ENCODE measurements around the gene UCKL1.

The UCKL1 gene

DNA sequence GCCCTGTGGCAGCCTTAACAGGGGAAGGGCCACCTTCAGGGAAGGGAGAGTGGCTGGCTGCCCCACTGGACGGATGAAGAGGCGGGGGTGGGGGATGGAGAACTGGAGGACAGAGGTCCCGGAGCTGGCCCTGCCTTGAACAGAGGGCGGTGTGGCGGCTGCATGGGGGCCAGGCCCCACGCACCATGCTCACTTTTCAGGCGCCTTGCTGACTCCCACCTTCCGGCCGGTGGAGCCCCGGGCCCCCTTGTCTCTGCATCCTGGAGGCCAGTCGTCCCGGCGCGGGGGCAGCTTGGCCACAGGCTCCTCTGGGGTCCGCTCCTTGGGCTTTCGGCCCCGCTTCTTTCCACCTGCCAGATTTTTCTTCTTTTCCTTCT lies 3.5 kb upstream of the UCKL1 start:
- no peak for DNase-seq (ENCODE audit: low read depth, low spot score)

DNA sequence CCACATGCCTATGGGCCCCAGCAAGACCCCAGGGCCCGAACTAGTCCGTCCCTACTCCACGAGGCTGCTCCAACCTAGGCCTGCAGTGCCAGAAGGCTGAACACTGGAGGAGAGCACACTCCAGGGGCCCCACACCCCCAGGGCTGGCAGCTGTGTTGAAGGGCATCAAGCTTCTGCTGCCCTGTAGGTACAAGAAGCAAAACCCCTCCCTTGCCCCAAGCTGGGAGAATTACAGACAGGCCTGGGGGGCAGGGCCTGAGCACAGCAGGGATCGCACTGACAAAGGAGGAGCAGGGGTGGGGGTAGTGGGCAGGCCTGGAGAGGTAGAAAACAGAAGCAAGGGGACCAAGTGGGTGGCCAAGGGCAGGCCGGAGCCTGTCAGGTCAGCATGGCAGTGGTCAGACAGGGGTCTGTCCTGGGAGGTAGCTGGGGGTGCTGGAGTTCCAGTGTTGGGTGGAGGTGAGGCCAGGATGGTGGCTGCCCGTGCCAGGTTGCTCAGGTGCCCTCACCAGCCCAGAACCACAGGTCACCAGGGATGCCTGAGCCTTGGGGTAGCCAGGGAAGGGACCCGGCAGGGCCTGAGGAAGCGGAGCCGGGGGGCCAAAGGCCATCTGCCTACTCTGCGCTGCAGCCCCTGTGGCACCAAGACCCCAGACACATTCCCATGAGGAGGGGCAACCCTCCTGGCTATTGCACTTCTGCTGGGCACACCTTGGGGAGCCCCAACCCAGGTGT lies 2.9 kb upstream of the UCKL1 start:
- no peak for DNase-seq (ENCODE audit: low read depth, low spot score)

DNA sequence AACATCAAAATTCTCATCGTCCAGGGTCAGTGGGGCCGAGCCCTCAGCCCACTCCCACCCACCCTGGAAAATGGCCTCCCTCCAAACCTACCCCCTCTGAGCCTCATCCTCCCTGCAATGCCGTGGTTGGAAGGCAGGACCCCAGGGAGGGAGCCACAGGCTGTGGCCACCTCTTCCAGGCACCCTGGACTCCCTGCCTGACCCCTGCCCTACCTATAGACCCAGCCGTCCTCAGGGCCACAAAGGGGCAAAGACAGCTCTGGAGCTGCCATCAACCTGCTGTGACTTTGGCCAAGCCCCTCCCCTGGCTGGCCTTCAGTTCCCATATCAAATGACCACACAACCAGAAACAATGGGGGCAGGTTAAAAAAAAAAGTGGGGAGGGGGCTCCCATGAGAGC lies 2.3 kb upstream of the UCKL1 start:
- DNase-seq (ENCODE audit: low read depth, low spot score): no peak

DNA sequence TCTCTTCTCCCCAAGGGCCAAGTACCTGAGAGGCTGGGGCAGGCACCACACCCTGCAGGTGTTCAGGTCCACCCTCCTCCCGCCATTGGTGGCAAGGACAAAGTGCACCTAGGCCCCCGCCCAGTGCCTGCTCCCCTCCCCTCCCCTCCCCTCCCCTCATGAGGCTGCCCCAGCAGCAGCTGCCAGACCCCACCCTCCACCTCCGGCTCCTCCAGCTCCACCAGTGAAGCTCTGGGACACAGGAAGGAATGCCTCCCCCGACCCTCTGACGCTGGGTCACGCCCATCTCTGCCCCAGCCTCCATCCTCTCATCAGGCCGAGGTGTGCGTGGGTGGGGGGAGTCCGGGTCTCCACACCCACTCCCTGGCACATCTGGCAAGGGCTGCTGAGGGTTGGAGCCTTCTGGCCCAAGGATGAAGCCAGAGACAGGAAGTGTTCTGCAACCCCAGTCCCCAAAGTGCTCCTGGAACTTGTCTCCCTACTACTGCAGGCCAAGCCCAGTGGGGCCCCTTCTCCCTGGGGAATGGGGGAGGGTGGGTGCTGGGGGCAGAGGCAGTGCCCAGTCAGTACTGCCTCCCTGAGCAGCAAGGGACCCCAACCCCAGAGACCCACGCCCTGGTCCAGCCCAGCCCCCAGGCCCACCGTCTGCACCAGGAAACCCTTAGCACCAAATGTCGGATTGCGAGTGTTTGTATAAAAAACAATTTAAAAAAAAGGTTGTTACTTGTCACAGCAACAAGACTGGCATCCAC lies 1.6 kb upstream of the UCKL1 start:
- no peak for DNase-seq (ENCODE audit: low read depth, low spot score)

DNA sequence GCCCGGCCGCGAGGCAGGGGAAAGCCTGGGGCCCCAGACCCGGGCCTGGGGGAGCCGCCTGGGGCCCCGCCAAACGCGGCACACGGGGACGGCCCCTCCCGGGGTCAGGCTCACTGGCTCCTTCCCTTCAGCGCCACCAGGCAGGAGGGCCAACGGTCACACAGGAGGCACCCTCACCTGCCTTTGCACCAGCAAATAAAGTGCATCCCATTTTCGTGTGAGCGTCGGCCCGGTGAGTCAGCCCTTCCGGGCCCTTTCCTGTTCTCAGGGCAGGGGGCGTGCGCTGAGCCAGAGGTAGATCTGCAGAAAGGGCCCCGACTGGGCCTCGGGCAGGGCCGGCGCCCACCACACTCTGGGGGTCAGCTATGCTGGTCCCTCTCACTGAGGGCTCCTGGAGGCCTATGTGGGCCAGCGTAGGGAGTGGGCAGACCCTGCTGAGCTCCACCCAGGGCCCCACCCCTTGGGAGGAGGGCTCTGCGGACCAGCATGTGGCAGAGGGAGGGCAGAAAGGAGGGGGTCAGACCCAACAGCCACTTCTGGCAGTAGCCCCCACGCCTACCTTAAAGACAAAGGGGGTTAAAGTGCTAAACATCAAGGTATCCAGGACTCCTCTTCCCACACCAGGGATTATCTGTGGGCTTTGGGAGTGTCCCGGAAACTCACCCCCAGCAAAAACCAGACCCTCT lies 931 bp upstream of the UCKL1 start:
- no peak for DNase-seq (ENCODE audit: low read depth, low spot score)

DNA sequence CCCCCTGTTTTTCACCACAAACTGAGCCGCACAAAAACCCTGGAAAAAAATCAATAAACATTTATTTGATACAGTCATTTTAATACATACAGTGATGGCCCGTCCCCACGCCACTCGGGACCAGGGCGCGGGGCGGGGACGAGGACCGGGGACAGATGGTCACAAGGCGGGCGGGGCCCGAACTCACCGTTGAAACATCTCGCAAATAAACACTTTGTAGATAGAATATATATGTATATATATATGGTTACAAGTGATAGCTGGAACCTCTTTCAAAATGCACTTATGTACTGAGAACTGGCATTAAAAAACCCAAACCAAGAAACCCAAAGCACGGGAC lies 418 bp upstream of the UCKL1 start:
- no peak for DNase-seq (ENCODE audit: low read depth, low spot score)

DNA sequence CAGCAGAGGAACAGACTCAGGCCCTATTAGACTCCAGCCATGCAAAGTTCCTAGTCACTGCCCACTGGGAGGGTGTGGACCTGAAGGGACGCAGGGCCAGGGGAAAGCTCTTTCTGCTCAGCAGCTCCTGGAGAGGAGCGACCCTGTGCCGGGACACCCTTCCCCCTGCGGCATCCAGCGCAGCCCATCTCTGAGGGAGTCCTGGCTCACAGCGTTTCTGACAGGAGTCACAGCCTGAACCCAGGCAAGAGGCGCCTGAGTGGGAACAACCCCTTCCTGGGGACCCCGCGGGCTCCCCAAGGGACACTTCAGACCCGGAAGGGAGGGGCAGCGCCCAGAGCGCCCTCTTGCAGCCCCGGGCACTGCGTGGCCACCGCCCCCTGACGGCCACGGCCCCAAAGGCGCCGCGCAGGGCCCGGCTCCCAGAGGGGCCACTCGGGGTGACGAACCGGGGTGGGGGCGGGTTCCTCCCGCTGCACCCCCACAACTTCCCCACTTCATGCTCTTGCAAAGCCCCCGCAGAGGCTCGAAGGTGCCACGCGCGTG lies 862 bp downstream of the UCKL1 start:
- no peak for DNase-seq (ENCODE audit: low read depth, low spot score)

DNA sequence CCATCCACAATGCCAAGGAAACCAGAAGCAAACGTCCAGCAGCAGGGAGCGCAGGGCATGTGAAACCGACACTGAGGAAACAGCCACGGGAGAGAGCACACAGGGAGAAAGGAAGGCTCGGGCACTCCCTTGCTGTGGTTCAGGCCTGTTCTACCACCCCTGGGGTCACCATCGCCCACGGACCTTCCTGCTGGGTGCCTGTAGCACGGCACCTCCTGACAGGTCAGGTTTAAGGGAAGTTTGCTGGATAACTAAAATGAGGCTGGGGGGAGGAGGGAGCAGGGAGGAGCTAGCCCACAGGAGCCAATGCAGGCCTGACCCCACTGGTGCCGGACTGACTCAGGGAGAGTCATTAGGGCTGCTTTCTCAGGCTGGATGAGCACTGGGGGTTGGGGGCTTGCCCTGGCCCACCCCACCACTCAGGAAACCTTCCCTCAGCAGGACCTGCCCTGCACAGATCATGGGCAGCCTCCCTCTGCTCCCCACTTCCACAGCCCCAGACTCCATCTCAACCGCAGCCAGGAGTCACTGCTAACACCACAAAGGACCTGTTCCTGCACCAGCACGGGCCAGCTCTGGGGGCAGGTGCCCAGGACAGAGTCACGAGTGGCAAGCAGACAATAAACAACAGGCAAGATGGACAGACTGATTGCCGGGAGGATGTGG lies 2.3 kb downstream of the UCKL1 start:
- no peak for DNase-seq (ENCODE audit: low read depth, low spot score)

DNA sequence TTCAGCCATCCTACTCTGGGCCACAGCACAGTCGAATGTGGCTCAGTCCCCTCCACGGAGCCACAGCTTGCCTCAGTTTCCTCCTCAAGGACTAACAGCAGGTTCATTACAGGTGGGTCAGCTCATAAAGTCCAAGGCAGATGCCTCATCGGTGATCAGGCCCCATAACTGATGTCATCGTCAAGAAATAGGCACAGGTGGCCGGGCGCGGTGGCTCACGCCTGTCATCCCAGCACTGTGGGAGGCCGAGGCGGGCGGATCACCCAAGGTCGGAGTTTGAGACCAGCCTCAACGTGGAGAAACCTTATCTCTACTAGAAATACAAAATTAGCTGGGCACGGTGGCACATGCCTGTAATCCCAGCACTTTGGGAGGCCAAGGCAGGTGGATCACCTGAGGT lies 3.4 kb downstream of the UCKL1 start:
- no peak for DNase-seq (ENCODE audit: low read depth, low spot score)

DNA sequence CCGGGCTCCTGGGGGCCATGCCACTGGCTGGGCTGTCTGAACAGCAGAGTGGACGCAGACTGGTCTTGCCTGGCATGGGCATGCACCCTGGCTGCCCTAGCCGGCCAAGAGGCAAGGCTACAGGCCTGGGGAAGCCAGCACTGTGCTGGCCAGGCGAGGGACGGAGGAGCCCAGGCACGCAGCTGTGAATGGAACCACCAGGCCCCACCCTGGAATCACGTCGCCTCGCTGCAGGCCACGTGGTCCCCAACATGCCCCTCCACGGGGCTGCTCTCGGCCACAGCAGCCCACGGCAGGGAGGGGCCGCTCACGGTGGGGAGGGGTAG lies 4.0 kb downstream of the UCKL1 start:
- no peak for DNase-seq (ENCODE audit: low read depth, low spot score)

DNA sequence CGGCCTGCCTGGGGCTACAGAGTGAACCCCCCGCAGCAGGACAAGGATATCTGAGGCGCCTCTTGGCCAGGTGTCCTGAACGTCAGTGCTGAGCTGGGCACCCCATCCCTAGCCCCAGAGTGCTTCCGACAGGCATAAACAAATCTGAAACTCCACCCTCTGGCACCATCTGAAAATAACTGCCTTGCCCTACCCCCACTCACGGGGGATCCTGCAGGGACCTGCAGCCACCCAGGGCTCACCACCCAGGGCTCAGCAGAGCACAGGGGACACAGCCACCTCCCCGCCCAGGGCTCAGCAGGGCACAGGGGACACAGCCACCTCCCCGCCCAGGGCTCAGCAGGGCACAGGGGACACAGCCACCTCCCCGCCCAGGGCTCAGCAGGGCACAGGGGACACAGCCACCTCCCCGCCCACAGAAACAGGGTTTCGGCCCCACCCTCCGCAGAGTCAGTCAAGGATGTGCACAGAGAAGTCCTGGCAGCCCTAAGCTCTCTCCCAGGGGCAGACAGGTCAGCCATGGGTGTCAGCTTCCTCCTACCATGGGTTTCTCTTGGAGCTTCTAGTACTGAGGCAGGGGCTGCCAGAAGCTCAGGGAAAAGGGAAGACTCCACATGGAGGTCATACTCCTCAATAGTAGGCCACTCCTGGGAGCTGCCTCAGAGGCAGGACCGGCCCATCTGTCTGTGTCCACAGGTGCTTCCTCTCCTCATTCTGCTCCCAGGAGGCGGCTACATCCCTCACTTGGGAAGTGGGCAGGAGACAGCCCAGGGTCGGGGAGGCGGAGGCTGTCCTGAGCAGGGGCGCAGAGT lies 4.6 kb downstream of the UCKL1 start:
- no peak for DNase-seq (ENCODE audit: low read depth, low spot score)

DNA sequence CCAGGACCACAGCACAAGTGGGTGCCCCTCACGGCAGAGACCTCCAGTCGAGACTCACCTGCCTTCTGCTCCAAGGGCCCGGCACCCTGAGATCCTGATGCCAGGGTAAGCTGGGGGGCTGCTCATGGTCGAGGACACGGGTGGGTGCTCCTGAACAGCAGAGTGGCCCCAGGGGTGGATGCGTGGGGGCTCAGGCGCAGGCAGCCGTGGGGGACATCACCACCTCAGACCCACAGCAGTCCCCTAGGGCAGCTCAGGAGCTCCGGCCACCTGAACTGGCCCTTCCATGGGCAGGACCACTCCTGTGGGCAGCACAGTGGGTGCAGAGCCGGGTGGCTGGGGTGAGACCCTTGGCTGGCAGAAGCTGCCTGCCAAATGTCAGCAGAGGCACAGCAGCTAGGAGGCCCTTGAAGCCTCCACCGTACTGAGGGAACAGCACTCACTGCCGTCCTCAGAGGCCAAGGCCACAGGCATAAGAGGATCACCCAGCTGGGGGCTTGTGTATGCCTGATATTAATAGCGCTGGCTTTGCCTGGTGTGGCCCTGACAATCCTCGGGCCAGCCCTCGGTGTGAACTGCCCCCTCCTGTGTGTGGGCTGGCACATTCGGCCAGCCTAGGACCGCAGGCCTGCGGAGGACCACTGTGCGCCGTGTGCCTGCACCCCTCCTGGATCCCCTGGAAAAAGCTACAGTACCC lies 5.4 kb downstream of the UCKL1 start:
- no peak for DNase-seq (ENCODE audit: low read depth, low spot score)

DNA sequence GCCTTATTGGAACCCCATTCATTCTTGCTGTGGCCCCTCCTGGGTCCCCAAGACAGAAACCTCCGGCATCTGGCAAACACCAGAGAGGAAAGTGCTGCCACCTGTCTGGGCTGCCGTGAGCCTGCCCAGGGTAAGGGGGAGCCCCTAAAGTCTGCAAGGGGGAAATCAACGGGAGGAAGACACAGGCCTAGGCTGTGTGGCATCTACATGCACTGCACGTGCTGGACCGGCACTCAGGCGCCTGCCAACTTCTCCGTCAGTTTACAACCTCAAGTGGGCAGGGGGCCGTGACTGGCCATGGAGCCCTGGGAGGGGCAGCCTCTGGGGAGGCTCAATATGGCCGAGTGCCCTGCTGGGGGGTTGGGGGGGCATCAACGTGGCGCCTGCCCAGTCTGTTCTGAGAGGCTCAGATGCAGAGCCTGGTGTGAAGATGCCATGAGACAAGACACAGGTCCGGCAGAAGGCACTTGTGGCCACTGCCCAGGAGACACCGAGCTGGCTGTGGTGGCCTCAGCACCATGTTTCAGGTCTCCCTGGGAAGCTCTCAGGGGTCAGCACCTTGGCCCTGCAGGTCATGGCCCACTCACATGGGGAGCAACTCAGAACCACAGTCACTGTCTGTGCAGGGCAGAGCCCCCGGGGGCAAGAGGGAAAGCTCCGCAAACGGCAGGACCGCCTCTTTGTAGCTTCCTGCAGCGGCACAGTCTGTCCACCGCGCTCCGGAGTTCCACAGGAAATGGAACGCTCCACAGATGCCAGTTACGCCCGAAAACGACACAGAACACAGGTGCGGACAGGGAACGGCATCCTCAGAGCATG lies 8.4 kb downstream of the UCKL1 start:
- DNase-seq (ENCODE audit: low read depth, low spot score): no peak

DNA sequence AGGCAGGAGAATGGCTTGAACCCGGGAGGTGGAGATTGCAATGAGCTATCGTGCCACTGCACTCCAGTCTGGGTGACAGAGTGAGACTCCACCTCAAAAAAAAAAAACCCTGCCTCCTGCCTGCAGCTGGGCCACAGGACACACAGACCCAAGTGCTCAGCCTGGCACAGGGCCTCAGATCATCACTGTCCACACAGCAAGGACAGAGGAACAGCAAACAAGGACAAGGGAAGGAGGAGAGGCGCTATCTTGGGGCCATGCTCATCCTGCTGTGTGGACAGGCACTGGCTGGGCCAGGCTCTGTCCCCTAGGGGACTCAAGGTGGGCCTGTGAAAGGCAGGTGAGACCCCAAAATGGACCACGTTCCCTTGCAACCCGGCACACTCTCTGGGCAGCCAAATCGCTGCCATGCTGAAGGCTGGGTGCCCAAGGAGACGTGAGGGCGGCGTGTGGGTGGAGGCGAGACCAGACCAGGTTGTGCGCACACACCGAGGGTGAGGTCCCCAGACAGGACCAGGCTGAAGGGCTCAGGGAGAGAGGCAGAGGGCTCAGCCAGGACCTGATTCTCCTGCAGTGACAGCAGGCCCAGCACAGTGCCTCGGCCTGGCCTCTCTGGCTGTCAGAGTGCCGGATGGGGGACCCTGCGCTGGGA lies 9.1 kb downstream of the UCKL1 start:
- no peak for DNase-seq (ENCODE audit: low read depth, low spot score)

DNA sequence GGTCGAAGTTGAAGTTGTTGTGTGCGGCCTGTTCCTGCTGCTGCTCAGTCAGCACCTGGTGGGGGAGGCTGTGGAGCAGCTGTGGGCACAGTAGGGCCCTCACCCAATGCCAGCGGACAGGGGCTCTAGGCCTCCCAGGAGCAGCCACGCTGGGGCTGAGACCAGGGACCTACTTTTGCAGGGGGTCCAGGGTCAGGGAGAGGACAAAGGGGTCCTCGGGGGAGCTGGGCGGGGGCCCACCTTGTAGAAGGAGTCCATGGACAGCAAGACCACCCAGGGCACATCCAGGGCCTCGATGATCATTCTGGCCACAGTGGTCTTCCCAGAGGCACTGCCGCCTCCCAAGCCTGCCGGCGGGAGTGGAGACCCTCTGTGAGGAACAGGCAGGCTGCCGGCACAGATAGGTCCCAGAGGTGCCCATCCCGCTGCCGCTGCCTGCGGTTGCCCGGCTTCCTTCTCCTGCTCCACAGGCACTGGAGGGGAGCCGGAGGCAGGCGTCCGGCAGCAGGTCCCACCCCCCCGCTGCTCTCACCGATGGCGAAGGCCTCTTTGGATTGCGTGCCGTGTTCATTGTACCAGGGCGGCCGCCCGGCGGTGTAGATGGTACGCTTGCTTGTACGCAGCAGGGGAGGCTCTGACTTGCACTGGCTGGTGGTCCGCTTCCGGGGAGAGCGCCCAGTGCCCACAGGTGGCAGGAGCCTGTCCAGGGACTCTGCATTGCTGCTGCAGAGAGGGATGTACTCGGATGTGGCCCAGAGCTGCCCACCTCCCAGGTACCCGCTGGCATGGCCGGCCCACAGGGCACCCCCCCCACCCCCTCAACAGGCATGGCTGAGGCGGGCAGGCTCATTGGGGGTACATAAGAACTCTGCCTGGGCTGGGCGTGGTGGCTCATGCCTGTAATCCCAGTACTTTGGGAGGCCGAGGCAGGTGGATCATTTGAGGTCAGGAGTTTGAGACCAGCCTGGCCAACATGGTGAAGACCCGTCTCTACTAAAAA lies 10.0 kb downstream of the UCKL1 start:
- DNase-seq (ENCODE audit: low read depth, low spot score): no peak

DNA sequence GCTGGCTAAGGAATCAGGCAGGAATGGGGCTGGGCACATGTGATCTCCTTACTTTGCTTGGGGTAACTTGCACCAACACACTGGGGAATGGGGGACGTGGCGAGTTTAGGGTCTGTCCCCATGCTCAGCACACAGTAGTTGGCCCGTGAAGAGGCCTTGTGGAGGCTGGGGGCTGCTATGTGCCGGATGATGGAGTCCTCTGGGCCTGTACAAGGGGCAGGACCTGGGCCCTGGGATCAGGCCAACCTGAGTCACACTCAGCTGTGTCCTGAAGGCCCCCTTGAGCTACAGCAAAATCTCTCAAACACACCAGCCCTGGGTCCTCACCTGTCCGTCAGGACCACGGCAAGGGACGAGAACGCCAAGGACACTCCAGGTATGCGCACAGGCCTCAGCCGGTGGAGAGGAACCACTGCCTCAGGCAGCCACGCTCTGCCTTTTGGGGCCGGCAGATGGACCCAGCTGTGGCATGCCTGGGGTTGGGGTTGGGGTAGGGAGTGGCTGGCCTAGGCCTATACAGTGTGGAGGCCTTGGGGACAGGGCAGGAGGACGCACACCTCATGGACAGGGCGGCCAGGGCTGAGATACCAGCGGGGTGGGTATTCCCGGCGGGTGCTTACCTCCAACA lies 11.1 kb downstream of the UCKL1 start:
- no peak for DNase-seq (ENCODE audit: low read depth, low spot score)

DNA sequence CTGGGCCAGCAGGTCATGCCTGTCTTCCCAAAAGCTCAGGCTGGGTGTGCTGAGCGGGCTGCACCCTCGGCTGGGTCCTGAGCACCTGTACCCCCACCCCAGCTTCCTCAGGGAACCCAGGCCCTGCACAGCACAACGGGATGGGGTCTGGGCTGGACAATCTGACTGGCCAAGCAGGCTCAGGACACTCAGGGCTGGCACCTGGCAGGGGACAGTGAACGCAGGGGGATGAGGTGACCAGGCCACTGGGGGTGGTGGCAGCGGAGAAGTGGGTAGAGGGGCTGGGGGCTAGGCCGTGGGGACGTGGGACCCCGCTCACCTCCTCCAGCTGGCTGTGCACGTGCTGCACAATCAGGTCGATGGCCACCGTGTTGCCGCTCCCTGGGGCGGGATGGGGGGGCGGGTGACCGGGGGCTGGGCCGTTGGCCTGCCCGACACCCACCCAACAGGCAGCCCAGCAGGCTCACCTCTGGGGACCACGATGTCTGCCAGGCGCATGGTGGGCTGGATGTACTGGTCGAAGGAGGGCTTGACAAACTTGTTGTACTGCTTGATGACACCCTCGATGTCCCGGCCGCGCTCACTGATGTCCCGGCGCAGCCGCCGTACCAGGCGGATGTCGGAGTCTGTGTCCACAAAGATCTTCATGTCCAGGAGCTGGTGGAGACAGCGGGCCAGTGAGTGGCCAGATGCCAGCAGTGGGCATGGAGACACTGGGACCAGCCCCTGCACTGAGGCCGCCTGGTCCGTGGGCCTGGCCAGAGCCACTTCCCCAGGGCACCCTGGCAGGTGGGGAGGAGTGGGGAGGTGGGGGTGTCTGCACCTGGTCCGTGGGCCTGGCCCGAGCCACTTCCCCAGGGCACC lies 11.9 kb downstream of the UCKL1 start:
- DNase-seq (ENCODE audit: low read depth, low spot score): no peak
